ENCODE results near the gene SUSD1.

SUSD1 gene

GRCh38 chr9:112037281-112038016 lies 137.6 kb downstream of the SUSD1 start:
- DNase-seq: peak; percentile 17

GRCh38 chr9:112035166-112035826 lies 139.8 kb downstream of the SUSD1 start:
- no peak for DNase-seq

- DNase-seq: no peak
Observed at GRCh38 chr9:112034216-112034611, 140.9 kb downstream of the SUSD1 start.

GRCh38 chr9:112033237-112034215 lies 141.6 kb downstream of the SUSD1 start:
- no peak for DNase-seq

- no peak for DNase-seq
Observed at GRCh38 chr9:112032743-112033142, 142.4 kb downstream of the SUSD1 start.

GRCh38 chr9:112032009-112032408 lies 143.1 kb downstream of the SUSD1 start:
- DNase-seq: no peak

GRCh38 chr9:112031400-112031799 lies 143.7 kb downstream of the SUSD1 start:
- no peak for DNase-seq

- DNase-seq: no peak
Observed at GRCh38 chr9:112029921-112030444, 145.1 kb downstream of the SUSD1 start.

- no peak for DNase-seq
Observed at GRCh38 chr9:112028242-112029221, 146.6 kb downstream of the SUSD1 start.

- no peak for DNase-seq
Observed at GRCh38 chr9:112025850-112026249, 149.2 kb downstream of the SUSD1 start.

GRCh38 chr9:112021742-112022141 lies 153.4 kb downstream of the SUSD1 start:
- DNase-seq: no peak

- no peak for DNase-seq
Observed at GRCh38 chr9:112020680-112021596, 154.2 kb downstream of the SUSD1 start.

GRCh38 chr9:112017878-112018277 lies 157.2 kb downstream of the SUSD1 start:
- DNase-seq: no peak

GRCh38 chr9:112015736-112016135 lies 159.4 kb downstream of the SUSD1 start:
- no peak for DNase-seq

GRCh38 chr9:112015149-112015548 lies 159.9 kb downstream of the SUSD1 start:
- DNase-seq: no peak

- DNase-seq: no peak
Observed at GRCh38 chr9:112013266-112013665, 161.8 kb downstream of the SUSD1 start.

GRCh38 chr9:112012026-112012902 lies 162.8 kb downstream of the SUSD1 start:
- no peak for DNase-seq

- DNase-seq: no peak
Observed at GRCh38 chr9:112011051-112011620, 164.0 kb downstream of the SUSD1 start.

- no peak for DNase-seq
Observed at GRCh38 chr9:112010537-112010936, 164.6 kb downstream of the SUSD1 start.
